EH (cell line): ENCODE results near the gene GFOD1.
"Not testable (repeated sequence)": the region's sequence is repeated elsewhere in the genome, so short reads cannot be mapped to it uniquely, and the experiment has no call there.

Experiments
- DNase-seq: peaks from one replicate; pipeline ENCODE4 v3.0.0-alpha.2; 2015; ENCODE audit warnings: low read depth

GFOD1 gene

GRCh38 chr6:13463941-13464340 is 23.5 kb downstream of the GFOD1 start:
- DNase-seq = no peak

GRCh38 chr6:13463328-13463717 is 24.1 kb downstream of the GFOD1 start:
- no peak for DNase-seq

GRCh38 chr6:13462458-13463327 is 24.7 kb downstream of the GFOD1 start:
- DNase-seq = no peak

GRCh38 chr6:13461805-13462204 is 25.6 kb downstream of the GFOD1 start:
- DNase-seq = peak; percentile 40

GRCh38 chr6:13461307-13461706 is 26.1 kb downstream of the GFOD1 start:
- DNase-seq = no peak

GRCh38 chr6:13460289-13460688 is 27.1 kb downstream of the GFOD1 start:
- DNase-seq = not testable (repeated sequence)

- DNase-seq = no peak
Measured at GRCh38 chr6:13457577-13457976, 29.8 kb downstream of the GFOD1 start.

GRCh38 chr6:13455552-13455966 is 31.8 kb downstream of the GFOD1 start:
- no peak for DNase-seq

GRCh38 chr6:13454286-13455221 is 32.8 kb downstream of the GFOD1 start:
- DNase-seq = peak; percentile 30

- peak; percentile 38 for DNase-seq
Measured at GRCh38 chr6:13453771-13454251, 33.6 kb downstream of the GFOD1 start.

- DNase-seq = no peak
Measured at GRCh38 chr6:13453153-13453552, 34.2 kb downstream of the GFOD1 start.

- no peak for DNase-seq
Measured at GRCh38 chr6:13452346-13453117, 34.9 kb downstream of the GFOD1 start.

- DNase-seq = no peak
Measured at GRCh38 chr6:13451181-13451895, 36.1 kb downstream of the GFOD1 start.

- no peak for DNase-seq
Measured at GRCh38 chr6:13450628-13451027, 36.8 kb downstream of the GFOD1 start.

- no peak for DNase-seq
Measured at GRCh38 chr6:13447949-13448724, 39.3 kb downstream of the GFOD1 start.

GRCh38 chr6:13446381-13446780 is 41.0 kb downstream of the GFOD1 start:
- no peak for DNase-seq

- DNase-seq = no peak
Measured at GRCh38 chr6:13445744-13446115, 41.7 kb downstream of the GFOD1 start.

GRCh38 chr6:13445005-13445743 is 42.2 kb downstream of the GFOD1 start:
- DNase-seq = peak; percentile 41

GRCh38 chr6:13444604-13445003 is 42.8 kb downstream of the GFOD1 start:
- DNase-seq = no peak

- not testable (repeated sequence) for DNase-seq
Measured at GRCh38 chr6:13443978-13444377, 43.4 kb downstream of the GFOD1 start.
